ENCODE results near the gene WDR82. TPM values are rescaled to one million over a fixed set of nuclear protein-coding genes. Genes with fewer than 3 reads are reported as not detected.
A peak's percentile ranks its signal among the peaks of the same experiment; 100 is the strongest.

Gene WDR82
- total and polyA plus RNA-seq, 2 of the 8 experiments (the other 6 are each of a cell fraction or from before 2014, with no cell fraction given): 33.5 to 82.7 TPM

DNA sequence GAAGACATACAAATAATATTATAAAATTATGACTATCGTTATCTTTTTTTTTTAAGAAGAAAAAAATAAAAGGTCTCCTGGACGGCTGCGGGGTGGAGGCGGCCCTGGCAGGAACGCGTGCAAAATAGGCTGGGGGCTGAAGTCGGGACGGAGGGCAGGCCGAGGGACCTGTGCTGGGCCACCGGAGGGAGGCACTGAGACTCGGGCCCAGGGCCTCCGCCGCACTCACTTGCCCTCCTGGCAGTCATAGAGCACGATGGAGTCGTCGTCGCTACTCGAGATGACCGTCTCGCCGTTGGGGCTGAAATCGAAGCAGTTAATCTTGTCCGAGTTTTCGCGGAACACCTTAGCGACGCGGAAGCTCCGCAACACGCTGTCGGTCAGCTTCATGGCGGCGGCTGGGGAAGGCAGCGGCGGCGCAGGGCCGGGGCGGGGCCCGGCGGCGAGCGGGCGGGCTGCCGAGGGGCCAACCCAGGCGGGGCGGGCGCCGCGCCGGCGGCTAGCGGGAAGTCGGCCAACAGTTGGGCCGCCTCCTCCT is 408 bp downstream of the WDR82 start (continued):
- TF ChIP-seq, protein P1, sequence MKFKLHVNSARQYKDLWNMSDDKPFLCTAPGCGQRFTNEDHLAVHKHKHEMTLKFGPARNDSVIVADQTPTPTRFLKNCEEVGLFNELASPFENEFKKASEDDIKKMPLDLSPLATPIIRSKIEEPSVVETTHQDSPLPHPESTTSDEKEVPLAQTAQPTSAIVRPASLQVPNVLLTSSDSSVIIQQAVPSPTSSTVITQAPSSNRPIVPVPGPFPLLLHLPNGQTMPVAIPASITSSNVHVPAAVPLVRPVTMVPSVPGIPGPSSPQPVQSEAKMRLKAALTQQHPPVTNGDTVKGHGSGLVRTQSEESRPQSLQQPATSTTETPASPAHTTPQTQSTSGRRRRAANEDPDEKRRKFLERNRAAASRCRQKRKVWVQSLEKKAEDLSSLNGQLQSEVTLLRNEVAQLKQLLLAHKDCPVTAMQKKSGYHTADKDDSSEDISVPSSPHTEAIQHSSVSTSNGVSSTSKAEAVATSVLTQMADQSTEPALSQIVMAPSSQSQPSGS (IDR thresholded peaks at IDR 0.05; ENCODE audit: low read length): no peak
- TF ChIP-seq GABPA (IDR thresholded peaks at IDR 0.05; ENCODE audit: borderline replicate concordance, insufficient read depth, low read length): no peak
- TF ChIP-seq GTF2F1 (IDR thresholded peaks at IDR 0.05; ENCODE audit: borderline replicate concordance, low read depth, low read length): 0 out of 2 replicates have a peak, but pooled peaks have one; percentile 3
- no peak for TF ChIP-seq YY1 (IDR thresholded peaks at IDR 0.05; ENCODE audit: low read depth, low read length)
- TF ChIP-seq EP300 (IDR thresholded peaks at IDR 0.05; ENCODE audit: borderline replicate concordance in 1 of 2, low read depth in 2 of 2, low read length in 2 of 2): no peak
- TF ChIP-seq, protein P2, sequence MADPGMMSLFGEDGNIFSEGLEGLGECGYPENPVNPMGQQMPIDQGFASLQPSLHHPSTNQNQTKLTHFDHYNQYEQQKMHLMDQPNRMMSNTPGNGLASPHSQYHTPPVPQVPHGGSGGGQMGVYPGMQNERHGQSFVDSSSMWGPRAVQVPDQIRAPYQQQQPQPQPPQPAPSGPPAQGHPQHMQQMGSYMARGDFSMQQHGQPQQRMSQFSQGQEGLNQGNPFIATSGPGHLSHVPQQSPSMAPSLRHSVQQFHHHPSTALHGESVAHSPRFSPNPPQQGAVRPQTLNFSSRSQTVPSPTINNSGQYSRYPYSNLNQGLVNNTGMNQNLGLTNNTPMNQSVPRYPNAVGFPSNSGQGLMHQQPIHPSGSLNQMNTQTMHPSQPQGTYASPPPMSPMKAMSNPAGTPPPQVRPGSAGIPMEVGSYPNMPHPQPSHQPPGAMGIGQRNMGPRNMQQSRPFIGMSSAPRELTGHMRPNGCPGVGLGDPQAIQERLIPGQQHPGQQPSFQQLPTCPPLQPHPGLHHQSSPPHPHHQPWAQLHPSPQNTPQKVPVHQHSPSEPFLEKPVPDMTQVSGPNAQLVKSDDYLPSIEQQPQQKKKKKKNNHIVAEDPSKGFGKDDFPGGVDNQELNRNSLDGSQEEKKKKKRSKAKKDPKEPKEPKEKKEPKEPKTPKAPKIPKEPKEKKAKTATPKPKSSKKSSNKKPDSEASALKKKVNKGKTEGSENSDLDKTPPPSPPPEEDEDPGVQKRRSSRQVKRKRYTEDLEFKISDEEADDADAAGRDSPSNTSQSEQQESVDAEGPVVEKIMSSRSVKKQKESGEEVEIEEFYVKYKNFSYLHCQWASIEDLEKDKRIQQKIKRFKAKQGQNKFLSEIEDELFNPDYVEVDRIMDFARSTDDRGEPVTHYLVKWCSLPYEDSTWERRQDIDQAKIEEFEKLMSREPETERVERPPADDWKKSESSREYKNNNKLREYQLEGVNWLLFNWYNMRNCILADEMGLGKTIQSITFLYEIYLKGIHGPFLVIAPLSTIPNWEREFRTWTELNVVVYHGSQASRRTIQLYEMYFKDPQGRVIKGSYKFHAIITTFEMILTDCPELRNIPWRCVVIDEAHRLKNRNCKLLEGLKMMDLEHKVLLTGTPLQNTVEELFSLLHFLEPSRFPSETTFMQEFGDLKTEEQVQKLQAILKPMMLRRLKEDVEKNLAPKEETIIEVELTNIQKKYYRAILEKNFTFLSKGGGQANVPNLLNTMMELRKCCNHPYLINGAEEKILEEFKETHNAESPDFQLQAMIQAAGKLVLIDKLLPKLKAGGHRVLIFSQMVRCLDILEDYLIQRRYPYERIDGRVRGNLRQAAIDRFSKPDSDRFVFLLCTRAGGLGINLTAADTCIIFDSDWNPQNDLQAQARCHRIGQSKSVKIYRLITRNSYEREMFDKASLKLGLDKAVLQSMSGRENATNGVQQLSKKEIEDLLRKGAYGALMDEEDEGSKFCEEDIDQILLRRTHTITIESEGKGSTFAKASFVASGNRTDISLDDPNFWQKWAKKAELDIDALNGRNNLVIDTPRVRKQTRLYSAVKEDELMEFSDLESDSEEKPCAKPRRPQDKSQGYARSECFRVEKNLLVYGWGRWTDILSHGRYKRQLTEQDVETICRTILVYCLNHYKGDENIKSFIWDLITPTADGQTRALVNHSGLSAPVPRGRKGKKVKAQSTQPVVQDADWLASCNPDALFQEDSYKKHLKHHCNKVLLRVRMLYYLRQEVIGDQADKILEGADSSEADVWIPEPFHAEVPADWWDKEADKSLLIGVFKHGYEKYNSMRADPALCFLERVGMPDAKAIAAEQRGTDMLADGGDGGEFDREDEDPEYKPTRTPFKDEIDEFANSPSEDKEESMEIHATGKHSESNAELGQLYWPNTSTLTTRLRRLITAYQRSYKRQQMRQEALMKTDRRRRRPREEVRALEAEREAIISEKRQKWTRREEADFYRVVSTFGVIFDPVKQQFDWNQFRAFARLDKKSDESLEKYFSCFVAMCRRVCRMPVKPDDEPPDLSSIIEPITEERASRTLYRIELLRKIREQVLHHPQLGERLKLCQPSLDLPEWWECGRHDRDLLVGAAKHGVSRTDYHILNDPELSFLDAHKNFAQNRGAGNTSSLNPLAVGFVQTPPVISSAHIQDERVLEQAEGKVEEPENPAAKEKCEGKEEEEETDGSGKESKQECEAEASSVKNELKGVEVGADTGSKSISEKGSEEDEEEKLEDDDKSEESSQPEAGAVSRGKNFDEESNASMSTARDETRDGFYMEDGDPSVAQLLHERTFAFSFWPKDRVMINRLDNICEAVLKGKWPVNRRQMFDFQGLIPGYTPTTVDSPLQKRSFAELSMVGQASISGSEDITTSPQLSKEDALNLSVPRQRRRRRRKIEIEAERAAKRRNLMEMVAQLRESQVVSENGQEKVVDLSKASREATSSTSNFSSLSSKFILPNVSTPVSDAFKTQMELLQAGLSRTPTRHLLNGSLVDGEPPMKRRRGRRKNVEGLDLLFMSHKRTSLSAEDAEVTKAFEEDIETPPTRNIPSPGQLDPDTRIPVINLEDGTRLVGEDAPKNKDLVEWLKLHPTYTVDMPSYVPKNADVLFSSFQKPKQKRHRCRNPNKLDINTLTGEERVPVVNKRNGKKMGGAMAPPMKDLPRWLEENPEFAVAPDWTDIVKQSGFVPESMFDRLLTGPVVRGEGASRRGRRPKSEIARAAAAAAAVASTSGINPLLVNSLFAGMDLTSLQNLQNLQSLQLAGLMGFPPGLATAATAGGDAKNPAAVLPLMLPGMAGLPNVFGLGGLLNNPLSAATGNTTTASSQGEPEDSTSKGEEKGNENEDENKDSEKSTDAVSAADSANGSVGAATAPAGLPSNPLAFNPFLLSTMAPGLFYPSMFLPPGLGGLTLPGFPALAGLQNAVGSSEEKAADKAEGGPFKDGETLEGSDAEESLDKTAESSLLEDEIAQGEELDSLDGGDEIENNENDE (IDR thresholded peaks at IDR 0.05; ENCODE audit: insufficient replicate concordance, low read length): no peak
- no peak for TF ChIP-seq CTBP2 (IDR thresholded peaks at IDR 0.05; ENCODE audit: borderline replicate concordance, insufficient read depth, insufficient read length, low read length)
- TF ChIP-seq NANOG (IDR thresholded peaks at IDR 0.05; ENCODE audit: insufficient read depth, low read depth, low read length, poor library complexity, severe bottlenecking): no peak
